Astrocyte (in vitro differentiated cells and primary cell): Measurements from ENCODE around the gene PAPPA2. TPM values are rescaled to one million over a fixed set of nuclear protein-coding genes. Genes with fewer than 3 reads are reported as not detected.

ENCODE experiments used
- DNase-seq: peaks from one replicate; pipeline ENCODE4 v3.0.0-alpha.2; 2010; ENCODE audit warnings: low read depth
- FAIRE-seq: peaks from 2 replicates; lab custom pipeline; 2011; peaks lifted over from hg19 to GRCh38; lab: Jason Lieb, UNC
- H2AFZ ChIP-seq: 2 replicates; pipeline ENCODE4 v1.6.0; 2012; ENCODE audit warnings: low read depth, low read length, inconsistent platforms
- H3K27ac ChIP-seq: 2 replicates; pipeline ENCODE4 v1.5.1; 2011; ENCODE audit warnings: low read depth, low read length, inconsistent platforms
- H3K27me3 ChIP-seq: 2 replicates; pipeline ENCODE4 v1.6.0; 2011; ENCODE audit warnings: low read length, inconsistent platforms; ENCODE audit not compliant: insufficient read depth
- H3K36me3 ChIP-seq: 2 replicates; pipeline ENCODE4 v1.5.1; 2011; ENCODE audit warnings: low read length, inconsistent platforms; ENCODE audit not compliant: insufficient read depth
- H3K4me1 ChIP-seq: 2 replicates; pipeline ENCODE4 v1.5.1; 2011; ENCODE audit warnings: low read length, inconsistent platforms; ENCODE audit not compliant: insufficient read depth
- H3K4me2 ChIP-seq: 2 replicates; pipeline ENCODE4 v1.6.0; 2012; ENCODE audit warnings: low read length, inconsistent platforms
- H3K4me3 ChIP-seq: 2 replicates; pipeline ENCODE4 v1.5.1; 2011; ENCODE audit warnings: low read depth, mild to moderate bottlenecking, low read length, inconsistent platforms; ENCODE audit not compliant: insufficient read depth
- H3K79me2 ChIP-seq: 2 replicates; pipeline ENCODE4 v1.6.0; 2012; ENCODE audit warnings: mild to moderate bottlenecking, low read length, inconsistent platforms; ENCODE audit not compliant: insufficient read depth
- H3K9ac ChIP-seq: 2 replicates; pipeline ENCODE4 v1.6.0; 2012; ENCODE audit warnings: mild to moderate bottlenecking, low read length, inconsistent platforms
- H3K9me3 ChIP-seq: 2 replicates; pipeline ENCODE4 v1.5.1; 2012; ENCODE audit warnings: low read depth, mild to moderate bottlenecking, low read length, inconsistent platforms; ENCODE audit not compliant: insufficient read depth
- H4K20me1 ChIP-seq: 2 replicates; pipeline ENCODE4 v1.6.0; 2012; ENCODE audit warnings: low read length, inconsistent platforms; ENCODE audit not compliant: insufficient read depth
- H3K27ac Mint-ChIP-seq: one replicate; pipeline ENCODE4 v1.8.0; 2021; ENCODE audit warnings: mild to moderate bottlenecking, mixed read lengths; ENCODE audit not compliant: unreplicated experiment
- H3K27me3 Mint-ChIP-seq: one replicate; pipeline ENCODE4 v1.8.0; 2021; ENCODE audit warnings: low read depth, mixed read lengths; ENCODE audit not compliant: unreplicated experiment
- H3K36me3 Mint-ChIP-seq: one replicate; pipeline ENCODE4 v1.8.0; 2021; ENCODE audit warnings: low read depth, mixed read lengths; ENCODE audit not compliant: unreplicated experiment
- H3K4me1 Mint-ChIP-seq: one replicate; pipeline ENCODE4 v1.8.0; 2021; ENCODE audit warnings: low read depth, mixed read lengths; ENCODE audit not compliant: unreplicated experiment
- H3K4me3 Mint-ChIP-seq: one replicate; pipeline ENCODE4 v1.8.0; 2021; ENCODE audit warnings: mild to moderate bottlenecking, moderate library complexity, mixed read lengths; ENCODE audit not compliant: unreplicated experiment
- H3K9me3 Mint-ChIP-seq: one replicate; pipeline ENCODE4 v1.8.0; 2021; ENCODE audit warnings: mild to moderate bottlenecking, mixed read lengths; ENCODE audit not compliant: unreplicated experiment
- EZH2 ChIP-seq: IDR thresholded peaks from 2 replicates; pipeline ENCODE4 v1.6.1; 2012; ENCODE audit warnings: mild to moderate bottlenecking, low read length, inconsistent platforms; ENCODE audit not compliant: insufficient read depth
- total RNA-seq: library from RNA; stranded (reverse); gene quantifications from 2 replicates; pipeline ENCODE4 v1.2.1, GENCODE V29; 2021
- TF ChIP-seq, protein P1 (sequence below): IDR thresholded peaks from 2 replicates; pipeline ENCODE4 v1.5.1; 2011; ENCODE audit warnings: low read depth, mild to moderate bottlenecking, inconsistent platforms, low read length, moderate library complexity; ENCODE audit not compliant: insufficient read depth

PAPPA2 gene
- total RNA-seq, 1 donor from 2014 or later = 19.0 TPM

DNA sequence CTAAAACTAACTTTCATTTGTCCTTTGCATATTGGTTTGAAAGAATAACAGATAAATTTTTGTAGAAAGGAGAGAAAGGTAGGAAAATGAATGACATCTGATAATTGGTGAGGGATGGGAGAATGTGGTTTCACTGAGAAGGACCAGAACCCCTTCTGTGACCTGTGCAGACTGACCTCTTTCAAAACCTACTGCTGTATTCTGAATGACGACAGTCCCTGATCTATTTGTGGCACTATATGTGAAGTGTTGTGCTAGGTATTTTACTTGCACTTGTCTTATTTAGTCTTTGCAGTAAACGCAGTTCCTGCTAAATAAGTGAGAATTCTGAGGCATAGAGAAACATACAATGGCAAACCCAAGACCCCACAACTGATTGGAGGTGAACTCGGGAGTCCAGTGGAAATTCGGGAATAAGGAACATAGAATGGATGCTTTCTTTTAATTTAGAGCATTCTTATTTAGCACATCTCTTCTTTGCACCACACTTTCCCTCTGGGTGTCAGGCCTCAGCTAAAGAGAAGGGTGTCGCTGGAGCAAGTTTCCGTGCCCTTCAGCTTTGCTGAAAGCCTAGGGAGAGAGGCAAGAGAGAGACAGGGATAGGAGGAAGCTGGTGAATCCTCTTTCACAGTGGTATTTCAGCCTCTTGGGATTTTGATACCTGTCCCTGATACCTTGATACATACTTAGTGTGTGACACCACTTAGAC lies 230.2 kb downstream of the PAPPA2 start:
- no peak for DNase-seq
- Histone ChIP-seq H2AFZ (no peak overlapping the region), H3K4me1 (no peaks in the 10 kb centered on the region), H3K9ac (no peak overlapping the region), H3K4me2 (no peak overlapping the region), H3K27ac (no peak overlapping the region), H3K9me3 (no peaks in the 10 kb centered on the region), H3K4me3 (no peak overlapping the region), H3K27me3 (no peaks in the 10 kb centered on the region), H3K79me2 (no peaks in the 10 kb centered on the region), H3K36me3 (no peaks in the 10 kb centered on the region), H4K20me1 (no peaks in the 10 kb centered on the region)
- Mint-ChIP-seq H3K9me3 (no peaks in the 10 kb centered on the region), H3K27me3 (peaks cover 12% of the 10 kb centered on the region), H3K36me3 (peaks cover 2% of the 10 kb centered on the region), H3K27ac (no peak overlapping the region), H3K4me3 (no peak overlapping the region), H3K4me1 (peaks cover 7% of the 10 kb centered on the region)
- no peak for FAIRE-seq
- TF ChIP-seq EZH2 = no peak

DNA sequence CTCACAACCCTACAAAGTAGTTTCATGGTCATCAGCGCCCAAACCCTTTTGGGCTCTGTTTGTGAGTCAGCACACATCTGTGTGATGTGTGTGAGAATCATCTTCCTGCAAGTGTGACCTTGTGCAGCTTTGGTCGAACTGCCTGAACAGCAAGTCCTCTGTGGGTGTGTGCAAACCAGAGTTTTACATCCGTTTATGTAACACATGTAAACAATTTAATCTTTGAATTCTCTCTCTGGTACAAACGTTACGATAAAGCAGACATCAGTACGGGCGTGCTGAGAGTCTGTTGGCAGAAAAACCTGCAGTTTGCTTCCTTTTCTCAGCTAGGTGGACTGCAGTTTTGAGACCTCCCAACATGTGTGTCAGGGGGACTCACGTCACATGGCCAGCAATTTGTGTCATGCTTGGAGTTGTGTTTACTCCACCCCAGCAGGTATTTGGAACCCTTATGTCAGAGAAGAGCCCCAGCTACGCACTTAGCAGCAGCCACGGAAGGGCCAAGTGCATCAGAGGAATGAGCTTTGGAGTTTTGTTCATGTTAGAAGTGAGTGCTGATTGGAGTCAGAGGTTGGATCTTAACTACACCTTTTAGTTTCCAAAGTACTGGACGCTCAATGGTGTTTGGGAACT lies 230.8 kb downstream of the PAPPA2 start:
- no peaks in the 10 kb centered on the region for H3K27me3 ChIP-seq
- no peaks in the 10 kb centered on the region for H3K4me1 ChIP-seq
- Mint-ChIP-seq H3K36me3 (peaks cover 2% of the 10 kb centered on the region), H3K27ac (no peak overlapping the region), H3K9me3 (no peaks in the 10 kb centered on the region), H3K4me3 (no peak overlapping the region), H3K27me3 (peaks cover 9% of the 10 kb centered on the region), H3K4me1 (peaks cover 7% of the 10 kb centered on the region)
- DNase-seq = no peak
- H3K36me3 ChIP-seq = no peaks in the 10 kb centered on the region
- no peaks in the 10 kb centered on the region for H4K20me1 ChIP-seq
- no peak for TF ChIP-seq EZH2
- TF ChIP-seq, protein P1, sequence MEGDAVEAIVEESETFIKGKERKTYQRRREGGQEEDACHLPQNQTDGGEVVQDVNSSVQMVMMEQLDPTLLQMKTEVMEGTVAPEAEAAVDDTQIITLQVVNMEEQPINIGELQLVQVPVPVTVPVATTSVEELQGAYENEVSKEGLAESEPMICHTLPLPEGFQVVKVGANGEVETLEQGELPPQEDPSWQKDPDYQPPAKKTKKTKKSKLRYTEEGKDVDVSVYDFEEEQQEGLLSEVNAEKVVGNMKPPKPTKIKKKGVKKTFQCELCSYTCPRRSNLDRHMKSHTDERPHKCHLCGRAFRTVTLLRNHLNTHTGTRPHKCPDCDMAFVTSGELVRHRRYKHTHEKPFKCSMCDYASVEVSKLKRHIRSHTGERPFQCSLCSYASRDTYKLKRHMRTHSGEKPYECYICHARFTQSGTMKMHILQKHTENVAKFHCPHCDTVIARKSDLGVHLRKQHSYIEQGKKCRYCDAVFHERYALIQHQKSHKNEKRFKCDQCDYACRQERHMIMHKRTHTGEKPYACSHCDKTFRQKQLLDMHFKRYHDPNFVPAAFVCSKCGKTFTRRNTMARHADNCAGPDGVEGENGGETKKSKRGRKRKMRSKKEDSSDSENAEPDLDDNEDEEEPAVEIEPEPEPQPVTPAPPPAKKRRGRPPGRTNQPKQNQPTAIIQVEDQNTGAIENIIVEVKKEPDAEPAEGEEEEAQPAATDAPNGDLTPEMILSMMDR = no peak
- no peak for FAIRE-seq
- H3K4me3 ChIP-seq = no peak overlapping the region
- H3K27ac ChIP-seq = no peak overlapping the region
- H3K9me3 ChIP-seq = no peaks in the 10 kb centered on the region
- H3K79me2 ChIP-seq = no peaks in the 10 kb centered on the region
- H3K4me2 ChIP-seq = no peak overlapping the region
- no peak overlapping the region for H2AFZ ChIP-seq
- H3K9ac ChIP-seq = no peak overlapping the region

DNA sequence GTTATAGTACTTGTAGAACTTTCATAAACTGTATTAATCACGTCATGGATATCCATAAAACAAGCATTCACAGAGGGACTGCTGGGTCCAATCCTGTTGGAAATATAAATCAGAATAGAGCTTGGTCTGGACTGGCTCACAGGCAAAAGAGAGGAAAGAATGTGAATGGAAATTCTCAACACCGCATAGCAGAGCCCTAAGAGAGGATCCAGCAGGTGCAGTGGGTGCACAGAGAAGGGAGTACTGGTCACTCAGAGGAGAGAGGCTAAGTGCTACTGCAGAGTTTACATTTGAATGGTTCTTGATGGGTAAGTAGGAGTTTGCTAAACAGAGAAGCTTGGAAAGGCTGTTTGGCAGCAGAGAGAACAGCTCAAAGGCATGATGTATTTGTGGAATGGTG lies 231.7 kb downstream of the PAPPA2 start:
- Mint-ChIP-seq H3K27ac (no peak overlapping the region), H3K27me3 (peaks cover 9% of the 10 kb centered on the region), H3K36me3 (peaks cover 2% of the 10 kb centered on the region), H3K4me3 (no peak overlapping the region), H3K4me1 (peaks cover 7% of the 10 kb centered on the region), H3K9me3 (no peaks in the 10 kb centered on the region)
- no peaks in the 10 kb centered on the region for H3K36me3 ChIP-seq
- no peak overlapping the region for H3K27ac ChIP-seq
- no peak overlapping the region for H3K9ac ChIP-seq
- no peaks in the 10 kb centered on the region for H3K79me2 ChIP-seq
- H2AFZ ChIP-seq = no peak overlapping the region
- no peaks in the 10 kb centered on the region for H3K27me3 ChIP-seq
- DNase-seq = no peak
- TF ChIP-seq, protein P1 = no peak
- no peak for TF ChIP-seq EZH2
- no peaks in the 10 kb centered on the region for H4K20me1 ChIP-seq
- H3K4me1 ChIP-seq = no peaks in the 10 kb centered on the region
- H3K4me2 ChIP-seq = no peak overlapping the region
- no peak overlapping the region for H3K4me3 ChIP-seq
- FAIRE-seq = no peak
- H3K9me3 ChIP-seq = no peaks in the 10 kb centered on the region
